ENCODE results near the gene SLC39A11. TPM values are rescaled to one million over a fixed set of nuclear protein-coding genes. Genes with fewer than 3 reads are reported as not detected.
"Not testable (repeated sequence)": the region's sequence is repeated elsewhere in the genome, so short reads cannot be mapped to it uniquely, and the experiment has no call there.

Gene SLC39A11
- total RNA-seq, 1 donor from 2014 or later: 14.2 TPM

DNA sequence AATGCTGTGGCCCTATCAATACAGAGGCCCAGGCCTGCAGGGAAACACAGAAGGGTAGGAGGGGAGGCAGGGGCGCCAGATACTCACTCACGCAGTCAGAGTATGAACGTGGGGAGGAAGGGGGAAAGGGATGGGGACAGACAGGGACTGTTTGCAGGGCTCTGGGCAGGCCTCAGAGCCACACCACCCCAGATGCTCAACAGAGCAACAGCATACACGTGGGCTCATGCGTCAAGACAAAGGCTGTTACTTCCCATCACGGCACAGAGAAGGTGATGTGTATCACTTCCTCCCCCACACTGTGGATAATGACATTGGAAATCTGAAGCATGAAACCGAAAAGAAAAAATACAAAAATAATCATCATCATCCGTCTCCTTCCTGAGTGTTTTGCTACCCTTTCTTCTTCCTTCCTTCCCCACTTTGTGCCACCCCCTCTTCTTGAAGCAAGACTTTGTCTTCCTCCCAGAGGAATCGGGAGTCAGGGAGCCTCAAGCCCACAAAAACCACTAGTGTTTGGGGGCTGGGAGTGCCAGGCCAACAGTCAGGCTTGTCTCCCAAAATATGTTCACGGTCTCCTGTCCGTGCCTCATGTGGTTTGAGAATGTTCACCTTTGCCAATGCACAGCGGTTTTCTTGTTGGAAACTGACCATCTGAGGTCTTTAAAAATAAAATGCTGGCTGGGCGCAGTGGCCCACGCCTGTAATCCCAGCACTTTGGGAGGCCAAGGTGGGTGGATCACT is 20.1 kb downstream of the SLC39A11 start:
- DNase-seq (ENCODE audit: low read depth, low spot score): no peak

DNA sequence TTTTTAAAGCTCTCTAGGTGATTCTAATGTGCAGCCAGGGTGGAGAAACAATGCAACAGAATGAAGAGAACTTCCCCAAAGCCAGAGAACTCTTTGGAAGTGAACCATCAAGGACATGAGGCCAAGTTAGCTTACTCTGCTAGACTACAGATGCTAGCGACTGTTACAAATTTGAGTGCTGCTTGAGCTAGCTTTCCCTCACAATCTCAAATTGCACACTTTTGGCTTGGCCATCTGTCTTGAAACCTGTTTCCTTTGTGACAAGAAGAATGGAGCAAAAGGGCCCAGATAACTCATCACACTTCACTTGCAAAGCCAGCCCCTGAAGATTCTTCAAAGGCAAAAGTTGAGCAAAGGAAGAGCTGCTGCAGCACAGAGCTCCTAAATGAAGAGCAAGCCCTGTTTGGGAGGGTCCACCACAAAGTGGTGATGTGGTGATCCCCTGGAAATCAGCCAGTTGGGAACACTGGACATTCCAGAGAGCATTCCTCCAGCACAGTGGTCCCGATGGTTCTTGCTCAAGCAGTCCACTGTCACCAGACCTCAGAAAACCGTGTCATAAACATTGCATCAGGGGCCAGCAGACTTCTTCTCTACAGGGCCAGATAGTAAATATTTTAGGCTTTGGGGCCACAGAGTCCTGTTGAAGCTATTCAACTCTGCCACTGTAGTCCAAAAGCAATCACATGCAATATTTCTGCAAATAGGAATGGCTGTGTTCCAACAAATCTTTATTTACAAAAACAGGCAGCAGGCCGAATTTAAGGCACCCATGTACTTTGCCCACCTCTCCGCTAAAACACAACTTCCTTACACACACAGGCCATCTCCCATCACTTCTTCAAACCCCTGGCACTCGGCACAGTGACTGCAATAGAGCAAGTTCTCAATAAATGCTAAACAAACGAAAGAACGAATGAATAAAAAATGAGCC is 21.2 kb downstream of the SLC39A11 start:
- no peak for DNase-seq (ENCODE audit: low read depth, low spot score)

DNA sequence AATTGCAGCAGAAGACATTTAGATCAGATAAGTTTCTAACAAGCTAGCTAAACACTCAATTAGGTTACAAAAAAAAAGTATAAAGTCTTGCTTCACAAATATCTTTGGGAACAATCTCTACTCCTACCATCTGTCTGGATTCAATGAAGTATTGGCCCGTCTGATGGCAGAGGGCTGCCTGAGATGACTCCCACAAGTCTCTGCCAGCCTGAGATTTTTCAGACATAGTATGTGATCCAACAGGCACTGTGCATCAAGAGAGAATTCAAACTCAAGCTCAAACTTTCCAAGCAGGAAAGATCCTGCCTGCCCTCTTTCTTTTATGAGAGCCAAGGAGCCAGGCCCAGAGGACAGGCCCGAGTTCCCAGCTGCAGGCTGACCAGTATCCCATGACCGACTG is 22.6 kb downstream of the SLC39A11 start:
- DNase-seq (ENCODE audit: low read depth, low spot score): no peak

DNA sequence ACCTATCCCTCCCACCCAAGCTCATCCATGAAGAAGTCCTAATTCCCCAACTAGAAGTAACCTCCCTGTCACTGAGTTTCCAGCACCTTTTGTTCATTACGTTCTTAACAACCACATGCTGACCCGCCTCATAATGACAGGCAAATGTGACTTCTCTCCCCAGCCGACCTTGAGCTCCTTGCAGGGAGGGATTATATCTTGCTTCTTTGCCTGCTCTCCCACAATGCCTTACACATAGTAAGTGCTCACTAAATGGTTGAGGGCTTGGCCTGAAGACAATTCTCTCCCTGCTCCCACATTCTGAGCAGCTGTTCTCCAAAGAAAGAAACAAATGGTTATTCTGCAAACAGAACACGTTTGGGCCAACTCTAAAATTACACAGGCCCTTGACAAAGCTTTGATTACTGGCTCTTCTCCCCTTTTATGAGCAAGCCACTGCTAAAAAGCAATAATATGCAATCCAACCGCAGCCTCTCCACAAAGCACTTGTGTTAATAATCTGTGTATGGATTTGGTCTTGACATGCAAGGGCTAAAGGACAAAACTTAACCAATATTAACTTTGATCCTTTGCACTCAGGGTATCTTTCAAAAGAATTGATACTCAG is 23.2 kb downstream of the SLC39A11 start:
- no peak for DNase-seq (ENCODE audit: low read depth, low spot score)

DNA sequence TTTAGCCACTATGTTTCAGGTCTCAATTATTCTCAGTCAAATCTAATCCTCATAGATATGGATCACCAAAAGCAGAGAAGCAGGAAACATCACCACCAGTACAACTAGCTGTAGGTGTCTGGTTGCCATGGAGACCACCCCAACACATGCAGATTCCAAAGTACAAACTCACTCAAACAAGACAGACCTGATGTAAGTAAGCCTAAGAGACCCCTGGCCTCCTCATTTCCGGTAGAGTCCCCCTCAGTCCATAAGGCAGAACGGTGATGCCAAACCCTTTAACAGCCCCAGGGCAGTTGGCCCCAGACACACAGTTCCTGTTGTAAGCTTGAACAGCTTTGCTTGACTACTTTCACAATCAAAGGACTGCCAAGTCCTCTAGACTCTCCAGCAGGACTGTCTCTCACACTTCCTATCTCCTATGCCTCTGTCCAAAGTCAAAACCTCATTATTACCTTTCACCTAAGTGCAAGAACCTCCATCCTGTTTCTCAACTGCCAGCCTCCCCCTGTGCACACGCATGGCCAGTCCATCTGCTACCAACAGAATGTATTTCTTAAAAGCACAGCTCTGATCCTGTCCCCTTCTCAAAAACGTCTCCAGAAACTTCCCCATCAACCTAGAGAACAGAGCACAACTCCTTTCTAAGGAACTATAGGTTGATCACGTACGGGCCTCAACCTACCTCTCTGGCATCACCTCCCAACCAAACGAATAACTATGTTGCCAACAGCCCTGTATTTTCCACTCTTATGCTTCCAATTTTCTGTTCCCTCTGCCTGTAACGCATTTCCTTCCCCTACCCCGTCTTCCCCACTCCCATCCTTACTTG is 23.9 kb downstream of the SLC39A11 start:
- DNase-seq (ENCODE audit: low read depth, low spot score): peak; percentile 24

DNA sequence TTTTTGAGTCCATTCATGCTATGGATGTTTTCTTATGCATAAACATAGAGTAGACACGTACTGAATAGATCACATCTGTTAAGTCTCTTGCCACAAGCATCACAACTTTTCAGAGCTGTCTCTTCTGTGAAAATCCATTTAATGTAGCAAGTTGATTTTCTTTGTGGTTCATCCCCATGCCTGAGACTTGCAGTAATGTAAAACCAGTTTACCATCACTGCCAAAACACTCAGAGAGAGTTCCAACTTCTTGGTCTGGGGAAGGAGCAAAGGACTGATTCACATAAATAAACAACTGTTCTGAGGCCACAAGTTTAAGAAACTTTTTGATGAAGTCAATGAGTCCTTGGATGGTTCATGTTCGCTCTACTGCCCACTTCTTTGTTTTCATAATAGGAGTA is 24.8 kb downstream of the SLC39A11 start:
- DNase-seq (ENCODE audit: low read depth, low spot score): not testable (repeated sequence)

DNA sequence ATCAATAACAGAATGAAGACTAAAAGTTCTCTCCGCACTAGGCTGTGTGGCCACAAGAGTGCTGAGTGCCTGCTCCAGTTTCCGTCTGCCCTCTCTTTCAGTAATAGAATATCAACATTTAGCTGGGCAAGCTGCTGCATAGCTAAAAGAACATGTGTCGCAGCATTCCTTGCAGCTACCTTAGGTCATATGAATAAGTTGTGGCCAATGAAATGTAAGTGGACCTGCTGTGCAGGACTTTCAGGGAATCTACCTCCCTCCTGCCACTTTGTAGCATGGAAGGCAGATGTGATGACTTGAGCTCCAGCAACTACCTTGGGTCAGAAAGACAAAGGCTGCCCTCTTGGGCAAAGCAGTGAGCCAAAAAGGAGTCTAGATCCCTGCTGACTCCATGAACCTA is 25.4 kb downstream of the SLC39A11 start:
- no peak for DNase-seq (ENCODE audit: low read depth, low spot score)

DNA sequence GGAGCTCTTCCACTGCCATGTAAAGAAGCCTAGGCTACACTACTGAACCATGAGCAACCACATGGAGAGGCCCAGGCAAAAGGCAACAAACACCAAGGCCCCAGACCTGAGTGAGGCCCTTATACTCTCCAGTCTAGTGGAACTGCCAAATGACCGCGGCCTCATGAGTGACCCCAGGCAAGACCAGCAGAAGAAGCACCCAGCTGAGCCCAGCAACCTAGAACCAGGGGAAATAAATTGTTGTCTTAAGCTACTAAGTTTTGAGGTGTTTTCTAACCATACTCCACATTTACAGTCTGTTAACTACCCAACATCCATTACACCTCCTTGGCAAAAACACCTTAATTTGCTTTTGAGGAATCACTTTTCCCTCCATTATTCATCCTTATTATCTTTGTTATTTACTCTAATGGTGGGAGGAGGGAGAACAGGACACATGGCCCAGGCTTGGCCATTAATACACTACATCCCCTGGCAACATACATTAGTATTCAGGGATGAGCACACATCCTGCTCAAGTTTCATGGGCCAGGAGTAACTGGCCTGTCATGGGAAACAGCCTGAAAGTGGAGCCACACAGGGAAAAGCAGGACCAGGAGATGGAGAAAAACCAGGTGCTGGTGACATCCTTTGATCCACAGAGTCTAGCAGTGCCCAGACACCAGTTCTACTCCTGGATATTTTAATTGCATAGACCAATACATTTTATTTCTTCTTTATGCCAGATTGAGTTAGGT is 26.2 kb downstream of the SLC39A11 start:
- no peak for DNase-seq (ENCODE audit: low read depth, low spot score)

DNA sequence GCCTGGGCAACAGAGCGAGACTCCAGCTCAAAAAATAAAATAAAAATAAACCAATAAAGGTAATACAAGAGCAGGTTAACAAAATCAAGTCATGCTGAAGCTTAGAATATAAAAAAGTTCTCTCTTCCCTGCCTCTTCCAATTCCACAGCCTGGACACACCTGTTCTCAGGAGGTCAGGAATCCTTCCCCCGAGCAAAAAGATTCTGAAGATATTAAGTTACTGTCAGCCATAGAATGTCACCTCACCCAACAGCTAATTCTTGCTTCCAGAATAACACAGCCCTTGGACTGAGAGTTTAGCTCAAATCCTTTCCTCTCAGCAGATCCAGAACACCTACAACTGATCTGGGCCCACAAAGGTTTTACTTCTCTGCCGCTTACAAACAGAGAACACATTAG is 27.1 kb downstream of the SLC39A11 start:
- no peak for DNase-seq (ENCODE audit: low read depth, low spot score)

DNA sequence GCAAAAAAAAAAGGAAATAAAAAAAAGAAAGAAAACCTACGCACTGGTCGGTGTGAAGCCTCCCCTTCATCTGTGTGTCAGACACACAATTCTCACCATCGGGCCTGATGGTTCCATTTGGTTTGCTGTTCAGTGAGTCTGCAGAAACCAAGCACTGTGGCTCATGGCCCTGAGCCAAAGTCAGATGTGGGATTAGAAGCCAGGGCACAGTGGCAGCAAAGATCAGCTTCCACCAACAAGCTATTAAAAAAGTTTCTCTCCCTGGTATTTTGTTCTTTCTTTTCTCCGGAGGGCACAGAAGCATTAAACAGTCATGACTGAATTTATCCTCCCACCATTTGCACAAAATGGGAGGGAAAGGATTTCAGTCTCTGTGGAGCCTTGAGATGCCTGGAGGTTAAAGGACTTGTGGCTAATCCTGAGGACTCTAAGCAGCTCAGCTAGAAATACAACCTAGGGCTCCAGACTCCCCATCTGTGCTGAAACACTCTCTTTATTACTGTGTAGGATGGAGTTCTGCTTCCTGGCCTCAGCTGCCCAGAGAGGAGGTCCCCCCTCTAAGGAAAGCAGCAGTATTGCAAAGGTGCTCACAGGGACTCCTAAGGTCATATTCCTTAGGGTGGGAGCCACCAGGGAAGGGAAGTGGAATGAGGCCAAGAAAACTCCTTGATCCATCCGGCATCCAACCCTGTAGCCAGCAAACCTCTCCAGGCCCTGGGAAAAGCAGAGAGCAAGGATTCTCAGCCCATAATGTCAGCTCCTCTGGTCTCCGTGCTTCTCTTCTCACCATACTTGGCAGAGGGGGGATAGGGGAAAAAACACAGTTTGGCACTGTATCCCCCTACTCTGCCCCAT is 28.2 kb downstream of the SLC39A11 start:
- DNase-seq (ENCODE audit: low read depth, low spot score): no peak

DNA sequence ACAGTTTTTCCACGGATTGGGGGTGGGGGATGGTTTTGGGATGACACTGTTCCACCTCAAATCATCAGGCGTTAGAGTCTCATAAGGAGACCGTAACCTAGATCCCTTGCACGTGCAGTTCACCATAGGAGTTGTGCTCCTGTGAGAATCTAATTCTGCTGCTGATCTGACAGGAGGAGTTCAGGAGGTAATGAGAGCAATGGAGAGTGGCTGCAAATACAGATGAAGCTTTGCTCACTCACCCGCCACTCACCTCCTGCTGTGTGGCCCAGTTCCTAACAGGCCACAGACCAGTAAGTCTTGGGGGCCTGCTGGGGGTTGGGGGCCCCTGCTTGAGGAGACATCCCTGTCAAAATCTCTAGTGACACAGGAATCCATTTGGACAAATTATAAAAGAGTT is 29.8 kb downstream of the SLC39A11 start:
- no peak for DNase-seq (ENCODE audit: low read depth, low spot score)

DNA sequence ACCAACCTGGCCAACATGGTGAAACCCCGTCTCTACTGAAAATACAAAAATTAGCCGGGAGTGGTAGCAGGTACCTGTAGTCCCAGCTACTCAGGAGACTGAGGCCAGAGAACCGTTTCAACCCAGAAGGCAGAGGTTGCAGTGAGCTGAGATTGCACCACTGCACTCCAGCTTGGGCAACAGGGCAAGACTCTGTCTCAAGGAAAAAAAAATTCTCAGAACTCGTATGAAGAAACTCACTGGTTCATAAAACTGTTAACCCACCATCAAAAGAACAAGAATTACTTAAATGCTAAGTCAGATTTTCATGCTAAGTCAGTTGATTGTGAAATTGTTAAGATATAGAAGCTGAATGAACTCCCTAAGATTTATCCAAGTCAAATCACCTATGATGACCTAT is 31.3 kb downstream of the SLC39A11 start:
- DNase-seq (ENCODE audit: low read depth, low spot score): no peak

DNA sequence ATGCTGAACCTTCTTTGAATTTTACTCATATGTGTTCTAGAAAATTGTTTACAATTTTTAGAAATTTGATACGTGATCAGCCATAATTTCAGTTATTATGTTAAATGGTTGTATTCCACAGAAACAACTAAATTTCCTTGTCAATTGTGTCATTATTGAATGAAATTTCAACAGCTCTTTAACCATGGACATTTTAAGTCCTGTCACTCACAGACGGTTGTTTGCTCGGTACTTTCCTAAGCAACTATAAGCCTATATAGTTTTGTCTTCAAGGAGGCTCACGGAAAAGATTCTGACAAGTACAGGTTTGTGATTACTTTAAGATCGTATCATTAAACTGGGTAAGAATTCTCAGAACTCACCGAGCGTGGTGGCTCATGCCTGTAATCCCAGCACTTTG is 31.8 kb downstream of the SLC39A11 start:
- DNase-seq (ENCODE audit: low read depth, low spot score): no peak

DNA sequence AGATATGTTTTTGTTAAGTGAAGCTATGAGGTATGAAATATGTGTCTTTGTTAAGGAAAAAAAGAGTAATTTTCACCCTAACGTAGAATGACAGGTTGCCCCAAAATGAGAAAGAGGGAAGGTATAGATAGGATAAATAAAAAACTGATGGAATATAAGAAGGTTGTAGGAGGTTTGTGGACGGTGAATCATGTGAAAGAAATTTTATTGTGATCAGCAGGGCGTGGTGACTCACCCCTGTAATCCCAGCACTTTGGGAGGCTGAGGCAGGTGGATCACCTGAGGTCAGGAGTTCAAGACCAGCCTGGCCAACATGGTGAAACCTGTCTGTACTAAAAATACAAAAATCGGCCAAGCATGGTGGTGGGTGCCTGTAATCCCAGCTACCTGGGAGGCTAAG is 32.8 kb downstream of the SLC39A11 start:
- DNase-seq (ENCODE audit: low read depth, low spot score): not testable (repeated sequence)

DNA sequence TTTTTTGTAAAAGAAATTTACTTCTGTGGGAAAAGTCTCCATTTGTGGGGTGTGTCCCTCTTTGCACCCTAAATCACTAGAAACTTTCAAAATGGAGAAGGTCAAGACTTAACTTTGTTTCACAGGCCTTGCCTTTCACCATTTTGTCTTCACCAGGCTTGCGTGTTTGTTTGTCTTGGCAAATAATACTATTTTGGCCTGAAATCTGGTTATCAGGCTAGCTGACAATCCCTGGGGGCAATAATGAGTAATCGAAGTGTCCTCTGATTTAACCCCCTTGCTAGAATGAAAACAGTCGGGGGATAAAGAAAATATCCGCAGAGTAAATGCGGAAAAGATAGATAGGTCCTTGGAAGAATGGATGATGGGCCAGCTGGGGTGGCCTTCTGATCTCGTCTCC is 34.5 kb downstream of the SLC39A11 start:
- DNase-seq (ENCODE audit: low read depth, low spot score): no peak

DNA sequence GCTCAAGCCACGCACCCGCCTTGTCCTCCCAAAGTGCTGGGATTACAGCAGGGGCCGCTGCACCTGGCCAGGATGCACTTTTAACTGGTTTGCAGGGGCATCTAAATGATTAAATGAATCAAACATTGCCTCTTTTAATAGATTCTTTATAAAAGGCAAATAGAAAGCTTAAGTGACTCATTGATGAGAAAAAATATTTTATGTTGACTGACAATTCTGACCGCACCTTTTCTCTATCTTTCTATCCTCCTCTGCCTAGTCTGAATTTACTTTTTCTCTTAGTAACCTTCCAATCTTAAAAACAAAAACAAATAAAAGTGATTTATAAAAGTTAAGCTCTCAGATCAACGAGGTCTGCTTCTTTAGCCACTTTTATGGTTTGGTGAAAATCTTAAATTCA is 35.3 kb downstream of the SLC39A11 start:
- DNase-seq (ENCODE audit: low read depth, low spot score): no peak

DNA sequence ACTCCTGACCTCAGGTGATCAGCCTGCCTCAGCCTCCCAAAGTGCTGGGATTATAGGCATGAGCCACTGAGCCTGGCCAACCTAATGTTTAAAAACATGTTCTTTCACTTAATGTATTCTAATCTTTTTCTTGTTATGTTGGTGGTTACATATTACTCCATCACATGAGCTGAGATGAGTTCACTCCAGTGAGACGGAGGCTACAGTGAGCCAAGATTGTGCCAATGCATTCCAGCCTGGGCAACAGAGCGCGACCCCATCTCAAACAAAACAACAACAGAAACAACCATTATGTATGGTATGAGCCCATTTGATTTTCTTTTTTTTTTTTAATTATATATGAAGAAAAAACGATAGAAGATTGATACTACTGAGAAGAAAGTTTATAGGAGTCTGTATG is 39.6 kb downstream of the SLC39A11 start:
- no peak for DNase-seq (ENCODE audit: low read depth, low spot score)

DNA sequence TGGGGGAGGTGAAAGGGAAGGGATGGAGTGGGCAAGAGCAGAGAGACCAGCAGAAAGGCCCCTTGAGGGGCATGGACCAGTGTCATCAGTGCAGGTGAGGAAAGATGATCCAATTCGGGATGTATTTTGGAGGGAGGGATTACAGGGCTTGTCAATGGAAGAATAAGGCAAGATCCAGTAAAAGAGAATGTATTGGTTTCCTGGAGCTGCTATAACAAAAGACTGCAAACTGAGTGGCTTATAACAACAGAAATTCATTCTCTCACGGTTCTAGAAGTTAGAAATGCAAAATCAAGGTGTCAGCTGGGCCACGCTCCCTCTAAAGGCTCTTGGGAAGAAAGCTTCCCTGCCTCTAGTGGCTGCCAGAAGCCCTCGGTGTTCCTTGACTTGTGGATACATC is 41.7 kb downstream of the SLC39A11 start:
- no peak for DNase-seq (ENCODE audit: low read depth, low spot score)

DNA sequence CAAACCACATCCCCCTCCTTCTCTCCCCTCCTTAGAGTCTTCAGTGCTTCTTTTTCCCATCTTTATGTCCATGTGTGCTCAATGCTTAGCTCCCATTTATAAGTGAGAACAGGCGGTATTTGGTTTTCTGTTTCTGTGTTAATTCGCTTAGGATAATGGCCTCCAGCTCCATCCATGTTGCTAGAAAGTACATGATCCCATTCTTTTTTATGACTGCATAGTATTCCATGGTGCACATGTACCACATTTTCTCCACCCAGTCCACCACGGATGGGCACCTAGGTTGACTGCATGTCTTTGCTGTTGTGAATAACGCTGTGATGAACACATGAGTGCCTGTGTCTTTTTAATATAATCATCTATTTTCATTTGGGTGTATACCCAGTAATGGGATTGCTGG is 44.3 kb downstream of the SLC39A11 start:
- no peak for DNase-seq (ENCODE audit: low read depth, low spot score)

DNA sequence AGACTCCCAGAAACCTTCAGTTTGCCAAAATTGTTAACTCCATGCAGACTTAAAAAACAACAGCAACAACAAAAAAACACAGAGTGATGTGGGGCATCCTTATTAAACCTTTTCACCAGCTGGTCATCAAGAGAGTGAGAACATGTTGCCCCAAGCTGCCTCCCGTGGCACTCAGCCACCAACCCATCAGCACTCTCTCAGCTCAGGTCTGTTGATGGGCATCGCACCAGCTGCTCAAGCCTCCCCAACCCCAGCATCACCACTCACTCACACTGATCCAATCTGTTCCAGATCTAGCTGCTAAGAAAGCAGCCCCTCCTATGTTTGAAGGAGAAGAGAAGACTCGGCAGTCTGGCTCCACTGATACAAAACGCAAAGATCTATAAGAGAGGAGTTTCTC is 46.8 kb downstream of the SLC39A11 start:
- DNase-seq (ENCODE audit: low read depth, low spot score): no peak

Measured in pulmonary artery endothelial cell (primary cell).